ENCODE measurements around the gene TECR.

DNA sequence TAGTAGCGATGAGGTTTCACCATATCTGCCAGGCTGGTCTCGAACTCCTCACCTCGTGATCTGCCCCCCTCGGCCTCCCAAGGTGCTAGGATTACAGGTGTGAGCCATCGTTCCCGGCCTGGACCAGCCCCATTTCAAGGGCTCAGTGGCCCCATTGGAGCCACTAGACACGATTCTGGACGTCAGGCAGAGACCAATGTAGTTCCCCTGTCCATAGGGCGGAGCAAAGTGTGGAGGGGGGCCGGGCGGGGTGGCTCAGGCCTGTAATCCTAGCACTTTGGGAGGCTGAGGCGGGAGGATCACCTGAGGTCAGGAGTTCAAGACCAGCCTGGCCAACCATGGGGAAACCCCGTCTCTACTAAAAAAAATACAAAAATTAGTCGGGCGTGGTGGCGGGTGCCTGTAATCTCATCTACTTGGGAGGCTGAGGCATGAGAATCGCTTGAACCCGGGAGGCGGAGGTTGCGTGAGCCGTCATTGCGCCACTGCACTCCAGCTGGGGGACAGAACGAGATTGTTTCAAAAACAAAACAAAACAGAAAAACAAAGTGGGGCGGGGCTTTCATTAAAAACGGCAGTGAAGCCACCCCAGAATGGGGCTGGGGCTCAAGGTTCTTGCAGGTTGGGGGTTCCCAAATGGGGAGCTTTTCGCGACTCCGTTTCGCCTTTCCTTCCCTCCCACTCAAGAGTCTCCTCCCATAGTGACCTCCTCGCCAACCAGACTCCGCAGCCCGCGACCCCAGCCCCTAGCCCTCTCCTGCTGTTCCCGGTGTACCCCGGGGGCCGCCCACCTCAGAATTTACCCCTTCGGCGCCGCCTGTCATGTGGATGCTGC lies 758 bp upstream of the TECR start:
- TF ChIP-seq, protein P1, sequence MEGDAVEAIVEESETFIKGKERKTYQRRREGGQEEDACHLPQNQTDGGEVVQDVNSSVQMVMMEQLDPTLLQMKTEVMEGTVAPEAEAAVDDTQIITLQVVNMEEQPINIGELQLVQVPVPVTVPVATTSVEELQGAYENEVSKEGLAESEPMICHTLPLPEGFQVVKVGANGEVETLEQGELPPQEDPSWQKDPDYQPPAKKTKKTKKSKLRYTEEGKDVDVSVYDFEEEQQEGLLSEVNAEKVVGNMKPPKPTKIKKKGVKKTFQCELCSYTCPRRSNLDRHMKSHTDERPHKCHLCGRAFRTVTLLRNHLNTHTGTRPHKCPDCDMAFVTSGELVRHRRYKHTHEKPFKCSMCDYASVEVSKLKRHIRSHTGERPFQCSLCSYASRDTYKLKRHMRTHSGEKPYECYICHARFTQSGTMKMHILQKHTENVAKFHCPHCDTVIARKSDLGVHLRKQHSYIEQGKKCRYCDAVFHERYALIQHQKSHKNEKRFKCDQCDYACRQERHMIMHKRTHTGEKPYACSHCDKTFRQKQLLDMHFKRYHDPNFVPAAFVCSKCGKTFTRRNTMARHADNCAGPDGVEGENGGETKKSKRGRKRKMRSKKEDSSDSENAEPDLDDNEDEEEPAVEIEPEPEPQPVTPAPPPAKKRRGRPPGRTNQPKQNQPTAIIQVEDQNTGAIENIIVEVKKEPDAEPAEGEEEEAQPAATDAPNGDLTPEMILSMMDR (IDR thresholded peaks at IDR 0.05; ENCODE audit: low read depth, low read length): no peak
- no peak for TF ChIP-seq MYC (IDR thresholded peaks at IDR 0.05; ENCODE audit: low read depth, low read length)
- no peak for TF ChIP-seq POLR2A (IDR thresholded peaks at IDR 0.05; ENCODE audit: extremely low read depth, insufficient read length)
